ENCODE measurements around the gene LAMB4. TPM values are rescaled to one million over a fixed set of nuclear protein-coding genes. Genes with fewer than 3 reads are reported as not detected.

Gene LAMB4
- total RNA-seq, 2 experiments from 2014 or later, result 0.40 to 0.45 TPM

- H3K27me3 Mint-ChIP-seq, result no peaks in the 10 kb centered on the region
These were observed 63.7 kb downstream of the LAMB4 start for GRCh38 chr7:108066486-108066885.

DNA sequence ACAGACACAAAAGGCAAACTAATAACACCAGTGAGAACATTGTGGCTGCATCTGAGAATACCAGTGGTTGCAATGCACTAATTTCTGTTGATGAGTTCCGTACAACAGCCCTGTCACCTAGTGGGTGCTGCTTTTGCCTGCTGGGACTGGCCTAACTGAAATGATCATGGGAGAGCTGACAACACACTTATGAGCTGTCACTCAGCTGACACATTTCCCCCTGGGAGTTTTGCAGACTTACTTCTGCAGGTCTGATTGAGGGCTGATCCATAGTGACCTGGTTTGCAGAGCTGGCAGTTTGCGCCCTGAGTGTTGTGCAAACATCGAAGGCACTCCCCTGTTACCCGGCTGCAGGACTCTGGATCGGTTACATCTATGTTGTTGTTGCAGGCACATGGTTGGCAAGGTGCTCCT, 66.6 kb downstream of the LAMB4 start:
- Mint-ChIP-seq H3K4me3 (no peak overlapping the region), H3K4me1 (peaks cover 5% of the 10 kb centered on the region), H3K27me3 (peaks cover 4% of the 10 kb centered on the region), H3K27ac (no peak overlapping the region), H3K36me3 (no peaks in the 10 kb centered on the region), H3K9me3 (no peaks in the 10 kb centered on the region)
- no peak for DNase-seq

More at GRCh38 chr7:108066486-108066885, 63.7 kb downstream of the LAMB4 start:
- no peak for DNase-seq
- peaks cover 5% of the 10 kb centered on the region for H3K4me1 Mint-ChIP-seq
- H3K9me3 Mint-ChIP-seq, result no peaks in the 10 kb centered on the region
- H3K27ac Mint-ChIP-seq, result no peak overlapping the region
- no peak overlapping the region for H3K4me3 Mint-ChIP-seq
- no peaks in the 10 kb centered on the region for H3K36me3 Mint-ChIP-seq

DNA sequence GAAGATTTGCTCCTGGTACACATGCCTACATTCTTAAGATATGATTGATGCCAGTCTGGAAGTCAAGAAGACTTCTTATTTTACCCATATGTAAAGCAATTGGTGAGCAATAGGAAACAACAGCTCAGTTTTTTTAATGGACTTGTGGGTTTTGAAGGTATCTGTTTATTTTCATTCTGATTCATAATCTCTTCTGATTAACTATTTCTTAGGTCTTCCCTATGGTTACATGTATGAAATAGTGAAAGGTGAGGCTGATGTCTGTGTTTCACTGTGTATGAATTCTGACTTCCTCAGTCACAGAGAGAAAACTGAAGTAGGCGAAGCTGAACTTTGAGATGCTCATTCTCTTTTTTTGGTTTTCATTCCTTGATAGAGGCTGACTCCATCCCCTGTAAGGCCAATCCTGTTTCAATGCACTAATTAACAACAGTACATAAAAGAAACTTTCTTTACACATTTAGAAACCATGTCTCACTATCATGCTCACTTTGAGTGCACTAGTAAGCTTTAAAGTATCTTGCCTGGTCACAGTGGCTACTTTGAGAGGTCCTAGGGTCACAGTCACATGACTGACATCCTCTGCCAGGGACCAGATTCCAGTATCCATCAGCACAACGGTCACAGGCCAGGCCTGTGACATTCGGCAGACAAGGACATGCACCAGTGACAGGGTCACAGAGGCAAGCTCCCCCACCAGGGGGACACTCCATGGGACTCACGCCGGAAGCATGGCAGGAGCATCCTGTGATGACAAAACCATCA, 67.7 kb downstream of the LAMB4 start:
- Mint-ChIP-seq H3K4me3 (no peak overlapping the region), H3K36me3 (no peaks in the 10 kb centered on the region), H3K27ac (peak overlapping the region; percentile 49), H3K27me3 (peaks cover 4% of the 10 kb centered on the region), H3K9me3 (no peaks in the 10 kb centered on the region), H3K4me1 (peaks cover 5% of the 10 kb centered on the region)
- no peak for DNase-seq

GRCh38 chr7:108059526-108059925, 70.6 kb downstream of the LAMB4 start:
- no peak overlapping the region for H3K4me3 Mint-ChIP-seq
- peaks cover 5% of the 10 kb centered on the region for H3K4me1 Mint-ChIP-seq
- no peak overlapping the region for H3K27ac Mint-ChIP-seq
- no peaks in the 10 kb centered on the region for H3K9me3 Mint-ChIP-seq
- H3K27me3 Mint-ChIP-seq, result peaks cover 4% of the 10 kb centered on the region
- no peaks in the 10 kb centered on the region for H3K36me3 Mint-ChIP-seq
- DNase-seq, result no peak

- Mint-ChIP-seq H3K27me3 (peaks cover 4% of the 10 kb centered on the region), H3K4me1 (peaks cover 5% of the 10 kb centered on the region), H3K36me3 (no peaks in the 10 kb centered on the region), H3K4me3 (no peak overlapping the region), H3K9me3 (no peaks in the 10 kb centered on the region), H3K27ac (no peak overlapping the region)
- DNase-seq, result no peak
These were observed 72.1 kb downstream of the LAMB4 start for GRCh38 chr7:108057951-108058481.

DNA sequence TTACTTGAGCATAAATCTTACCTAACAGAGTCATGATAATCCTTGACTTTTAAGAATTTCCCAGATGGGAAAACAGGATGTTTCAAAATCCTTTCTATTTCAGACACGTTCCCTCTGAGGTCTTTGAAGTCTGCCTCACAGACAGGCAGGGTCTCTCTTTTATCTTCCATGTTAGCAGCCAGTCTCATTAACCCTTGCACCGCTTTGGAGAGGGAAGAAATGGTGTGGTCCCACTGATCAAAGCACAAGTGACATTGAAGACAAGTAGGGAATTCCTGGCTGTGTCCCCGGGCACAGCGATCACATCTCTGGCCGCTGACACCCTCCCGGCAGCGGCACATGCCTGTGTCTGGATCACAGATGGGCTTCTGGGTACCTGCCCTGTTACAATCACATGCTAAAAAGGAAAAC, 74.5 kb downstream of the LAMB4 start:
- DNase-seq, result no peak
- Mint-ChIP-seq H3K27me3 (peaks cover 4% of the 10 kb centered on the region), H3K4me3 (no peak overlapping the region), H3K4me1 (no peaks in the 10 kb centered on the region), H3K27ac (no peak overlapping the region), H3K9me3 (no peaks in the 10 kb centered on the region), H3K36me3 (no peaks in the 10 kb centered on the region)

DNA sequence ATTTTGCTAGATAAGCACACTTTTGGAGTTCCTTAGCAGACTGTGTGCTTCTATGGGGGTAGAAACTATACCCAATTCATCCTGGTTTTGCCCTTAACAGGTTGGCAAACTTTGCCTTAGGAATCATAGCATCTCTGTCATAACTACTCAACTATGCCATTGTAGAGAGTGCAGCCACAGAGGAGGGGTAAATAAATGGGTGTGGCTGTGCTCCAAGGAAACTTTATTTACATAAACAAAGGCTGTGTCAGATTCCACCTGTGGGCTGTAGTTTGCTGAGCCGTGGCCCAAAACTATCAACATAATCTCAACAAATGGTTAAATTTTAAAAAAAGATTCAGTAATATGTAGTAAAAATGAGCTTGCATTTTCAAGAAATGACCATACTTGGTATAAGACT, 75.6 kb downstream of the LAMB4 start:
- Mint-ChIP-seq H3K4me1 (no peaks in the 10 kb centered on the region), H3K27me3 (peaks cover 4% of the 10 kb centered on the region), H3K27ac (no peak overlapping the region), H3K4me3 (no peak overlapping the region), H3K36me3 (no peaks in the 10 kb centered on the region), H3K9me3 (no peaks in the 10 kb centered on the region)
- no peak for DNase-seq

GRCh38 chr7:108053250-108053649, 76.9 kb downstream of the LAMB4 start:
- Mint-ChIP-seq H3K4me3 (no peak overlapping the region), H3K27me3 (no peaks in the 10 kb centered on the region), H3K27ac (no peak overlapping the region), H3K36me3 (no peaks in the 10 kb centered on the region), H3K9me3 (no peaks in the 10 kb centered on the region), H3K4me1 (no peaks in the 10 kb centered on the region)
- DNase-seq, result no peak

GRCh38 chr7:108051454-108051853, 78.7 kb downstream of the LAMB4 start:
- no peak for DNase-seq
- no peaks in the 10 kb centered on the region for H3K27me3 Mint-ChIP-seq
- no peaks in the 10 kb centered on the region for H3K9me3 Mint-ChIP-seq
- H3K4me3 Mint-ChIP-seq, result no peak overlapping the region
- peaks cover 2% of the 10 kb centered on the region for H3K36me3 Mint-ChIP-seq
- peaks cover 4% of the 10 kb centered on the region for H3K4me1 Mint-ChIP-seq
- H3K27ac Mint-ChIP-seq, result no peak overlapping the region

GRCh38 chr7:108049962-108050361, 80.2 kb downstream of the LAMB4 start:
- Mint-ChIP-seq H3K36me3 (peaks cover 2% of the 10 kb centered on the region), H3K27ac (no peak overlapping the region), H3K9me3 (no peaks in the 10 kb centered on the region), H3K4me1 (peaks cover 4% of the 10 kb centered on the region), H3K4me3 (no peak overlapping the region), H3K27me3 (no peaks in the 10 kb centered on the region)
- no peak for DNase-seq

DNA sequence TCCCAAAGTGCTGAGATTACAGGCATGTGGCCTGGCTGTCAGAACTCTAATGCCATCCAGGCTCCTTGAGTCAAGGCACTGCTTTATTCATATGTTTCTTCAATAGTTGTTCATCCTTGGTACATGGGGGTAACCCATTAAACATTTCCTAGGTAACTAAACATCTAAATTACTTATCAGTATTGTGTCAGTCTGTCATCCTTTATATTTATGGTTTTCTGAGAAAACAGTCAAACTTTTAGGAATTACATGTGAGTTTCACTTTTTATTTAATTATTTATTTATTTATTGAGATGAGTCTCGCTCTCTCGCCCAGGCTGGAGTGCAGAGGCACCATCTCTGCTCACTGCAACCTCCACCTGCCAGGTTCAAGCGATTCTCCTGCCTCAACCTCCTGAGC, 81.7 kb downstream of the LAMB4 start:
- Mint-ChIP-seq H3K4me1 (peaks cover 4% of the 10 kb centered on the region), H3K4me3 (no peak overlapping the region), H3K27me3 (no peaks in the 10 kb centered on the region), H3K9me3 (no peaks in the 10 kb centered on the region), H3K36me3 (peaks cover 2% of the 10 kb centered on the region), H3K27ac (no peak overlapping the region)
- no peak for DNase-seq

DNA sequence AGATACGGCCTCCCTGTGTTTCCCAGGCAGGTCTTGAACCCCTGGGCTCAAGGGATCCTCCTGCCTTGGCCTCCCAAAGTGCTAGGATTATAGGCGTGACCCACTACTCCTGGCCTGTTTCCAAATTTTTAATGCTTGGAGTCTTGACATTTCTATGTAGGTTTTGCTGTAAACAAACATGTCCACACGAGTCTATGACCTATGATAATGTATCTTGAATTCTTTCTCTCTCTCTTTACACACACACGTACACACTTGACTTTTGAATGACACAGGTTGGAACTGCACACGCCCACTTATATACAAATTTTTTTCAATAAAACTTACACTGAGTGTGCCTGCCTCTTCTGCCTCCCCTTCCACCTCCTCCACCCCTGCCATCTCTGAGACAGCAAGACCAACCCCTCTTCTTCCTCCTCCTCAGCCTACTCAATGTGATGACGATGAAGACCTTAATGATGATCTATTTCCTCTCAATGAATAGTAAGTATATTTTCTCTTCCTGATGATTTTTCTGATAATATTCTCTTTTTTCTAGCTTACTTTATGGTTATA, 83.1 kb downstream of the LAMB4 start:
- Mint-ChIP-seq H3K27ac (no peak overlapping the region), H3K4me3 (no peak overlapping the region), H3K9me3 (no peaks in the 10 kb centered on the region), H3K36me3 (peaks cover 2% of the 10 kb centered on the region), H3K4me1 (peaks cover 4% of the 10 kb centered on the region), H3K27me3 (no peaks in the 10 kb centered on the region)
- DNase-seq, result no peak

GRCh38 chr7:108045669-108046068, 84.5 kb downstream of the LAMB4 start:
- Mint-ChIP-seq H3K9me3 (no peaks in the 10 kb centered on the region), H3K36me3 (peaks cover 2% of the 10 kb centered on the region), H3K4me1 (peaks cover 4% of the 10 kb centered on the region), H3K4me3 (no peak overlapping the region), H3K27ac (no peak overlapping the region), H3K27me3 (peaks cover 2% of the 10 kb centered on the region)
- no peak for DNase-seq

DNA sequence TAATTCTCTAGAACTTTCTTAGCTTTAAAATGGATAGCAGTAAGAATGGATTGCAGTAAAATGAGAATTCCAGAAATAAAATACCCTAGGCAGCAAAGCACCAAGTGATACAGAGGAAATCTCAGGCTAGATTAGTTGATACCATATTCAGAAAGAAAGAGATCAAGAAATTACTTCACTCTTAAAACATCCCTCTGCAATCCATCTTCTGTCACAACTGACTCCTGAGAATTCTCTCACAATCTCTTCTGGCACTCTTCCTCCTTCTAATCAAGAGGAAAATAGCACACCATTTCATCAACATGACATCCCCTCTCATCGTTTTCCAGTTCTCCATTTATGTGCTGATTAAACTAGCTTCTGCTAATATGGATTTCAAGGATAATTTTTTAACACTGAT, 85.0 kb downstream of the LAMB4 start:
- no peak overlapping the region for H3K4me3 Mint-ChIP-seq

GRCh38 chr7:108044345-108044744, 85.8 kb downstream of the LAMB4 start:
- no peak for DNase-seq
- Mint-ChIP-seq H3K27ac (no peak overlapping the region), H3K36me3 (peaks cover 2% of the 10 kb centered on the region), H3K27me3 (peaks cover 11% of the 10 kb centered on the region), H3K4me1 (peaks cover 4% of the 10 kb centered on the region), H3K4me3 (no peak overlapping the region), H3K9me3 (no peaks in the 10 kb centered on the region)

More for the DNA sequence above, 85.0 kb downstream of the LAMB4 start:
- H3K27me3 Mint-ChIP-seq, result peaks cover 5% of the 10 kb centered on the region
- peaks cover 4% of the 10 kb centered on the region for H3K4me1 Mint-ChIP-seq
- peaks cover 2% of the 10 kb centered on the region for H3K36me3 Mint-ChIP-seq
- no peaks in the 10 kb centered on the region for H3K9me3 Mint-ChIP-seq
- DNase-seq, result no peak
- no peak overlapping the region for H3K27ac Mint-ChIP-seq

DNA sequence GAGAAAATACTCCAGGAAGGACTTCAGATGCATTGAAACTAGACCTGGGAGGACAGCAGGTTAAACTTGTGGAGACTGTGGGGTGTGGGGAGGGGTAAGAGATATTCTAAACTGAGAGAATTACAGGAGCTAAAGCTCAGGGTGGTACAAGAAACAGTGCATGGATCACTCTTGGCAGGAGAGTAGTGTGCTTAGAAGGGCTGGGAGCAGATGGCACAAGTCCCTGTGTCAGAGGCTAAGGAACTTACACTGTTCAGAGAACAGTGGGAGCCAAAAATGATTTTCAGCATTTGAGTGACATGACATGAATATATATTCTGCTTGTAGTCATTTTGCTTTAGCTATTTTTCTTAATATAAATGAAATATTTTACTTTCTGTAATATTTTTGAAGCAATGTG, 91.2 kb downstream of the LAMB4 start:
- no peaks in the 10 kb centered on the region for H3K4me1 Mint-ChIP-seq
- no peak overlapping the region for H3K27ac Mint-ChIP-seq
- peaks cover 11% of the 10 kb centered on the region for H3K27me3 Mint-ChIP-seq
- no peak for DNase-seq
- H3K36me3 Mint-ChIP-seq, result no peaks in the 10 kb centered on the region
- no peaks in the 10 kb centered on the region for H3K9me3 Mint-ChIP-seq
- no peak overlapping the region for H3K4me3 Mint-ChIP-seq
